DLD1 (cell line): Measurements from ENCODE around the gene CAPZB.

Source experiments
- in situ Hi-C: cut with HindIII; loops from 2 replicates; pipeline ENCODE4 v1.10.0; 2017; ENCODE audit warnings: low sequenced_read_pairs

The CAPZB gene

DNA sequence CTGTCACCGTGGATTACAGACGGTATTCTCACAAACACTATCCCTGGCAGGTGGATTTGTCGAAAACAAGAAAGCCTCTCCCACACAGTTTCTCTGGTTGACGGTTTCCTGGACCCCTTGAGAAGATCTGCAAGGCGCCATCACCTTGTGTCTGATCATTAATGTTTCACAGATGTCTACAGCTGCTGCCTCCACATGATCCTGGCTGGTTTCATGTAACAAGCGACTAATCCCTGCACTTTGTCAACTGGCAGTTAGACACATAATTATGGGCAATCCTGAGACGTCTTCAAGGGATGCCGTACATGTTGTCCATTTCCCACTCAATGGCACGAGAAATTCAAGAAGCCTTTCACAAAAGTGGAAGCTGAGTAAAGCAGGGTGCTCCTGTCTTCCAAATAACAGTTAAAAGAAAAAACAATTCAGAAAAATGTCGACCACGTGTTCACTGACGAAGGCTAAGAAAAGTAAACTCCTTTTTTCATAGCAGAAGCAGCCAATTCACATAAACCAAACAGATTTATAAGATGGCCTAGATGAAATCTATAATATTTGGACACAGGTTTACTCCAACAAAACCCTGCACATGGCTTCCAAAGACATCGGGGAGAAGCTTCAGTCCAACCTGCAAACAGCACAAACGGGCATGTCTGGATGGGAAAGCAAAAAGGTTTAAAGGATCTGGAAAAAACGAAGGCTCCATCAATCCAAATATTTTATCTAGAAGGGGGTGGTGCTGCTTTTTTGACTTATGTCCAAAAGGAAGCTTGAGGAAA lies 52.2 kb downstream of the CAPZB start:
- in situ Hi-C loops, result loop anchor here (5.0 kb wide), 1 partner anchor 34 kb away; no protein-coding TSS in a partner anchor

DNA sequence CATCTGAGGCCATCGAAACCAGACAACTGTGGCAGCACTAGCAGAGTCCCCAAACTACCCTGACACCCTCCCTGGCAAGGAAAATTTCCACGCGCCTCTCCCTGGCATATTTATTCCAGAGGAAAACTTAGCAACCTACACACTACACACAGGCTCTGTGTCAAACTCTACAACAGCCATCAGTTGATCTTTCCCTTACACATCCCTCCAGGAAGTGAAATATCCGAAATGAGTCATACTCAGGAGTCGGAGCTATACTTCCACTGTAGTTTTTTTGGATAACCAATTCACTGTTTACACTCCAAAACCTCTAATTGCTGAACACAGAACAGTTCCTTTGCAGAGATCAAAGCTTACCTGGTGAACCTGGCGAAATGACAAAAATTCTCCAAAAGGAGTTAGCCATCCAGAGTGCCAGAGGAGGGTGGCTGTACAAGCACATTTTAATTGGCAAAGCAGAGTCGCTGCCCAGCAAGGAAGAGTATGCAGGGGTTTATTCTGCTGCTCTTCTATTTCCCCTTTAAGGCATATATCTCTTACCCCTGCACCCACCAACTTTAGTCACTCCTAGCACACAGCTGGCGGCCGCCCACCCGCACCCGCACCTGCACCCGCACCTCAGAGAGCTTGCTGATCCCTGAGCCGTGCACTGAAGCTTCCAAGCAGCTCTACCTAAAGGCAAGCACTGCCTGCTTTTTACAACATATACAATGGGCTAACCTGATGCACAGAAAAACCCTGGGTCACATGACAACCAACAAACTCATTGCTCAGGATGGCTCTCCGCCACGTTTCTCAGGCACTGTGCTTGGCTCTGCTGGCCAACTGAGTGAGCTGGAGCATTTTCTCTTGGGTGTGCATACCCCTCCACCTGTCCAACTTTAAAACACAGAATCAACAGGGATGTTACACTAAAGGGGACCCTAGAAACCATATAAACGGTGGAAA lies 54.9 kb downstream of the CAPZB start:
- in situ Hi-C loops, result loop anchor here (5.0 kb wide), 1 partner anchor 37 kb away; no protein-coding TSS in a partner anchor

DNA sequence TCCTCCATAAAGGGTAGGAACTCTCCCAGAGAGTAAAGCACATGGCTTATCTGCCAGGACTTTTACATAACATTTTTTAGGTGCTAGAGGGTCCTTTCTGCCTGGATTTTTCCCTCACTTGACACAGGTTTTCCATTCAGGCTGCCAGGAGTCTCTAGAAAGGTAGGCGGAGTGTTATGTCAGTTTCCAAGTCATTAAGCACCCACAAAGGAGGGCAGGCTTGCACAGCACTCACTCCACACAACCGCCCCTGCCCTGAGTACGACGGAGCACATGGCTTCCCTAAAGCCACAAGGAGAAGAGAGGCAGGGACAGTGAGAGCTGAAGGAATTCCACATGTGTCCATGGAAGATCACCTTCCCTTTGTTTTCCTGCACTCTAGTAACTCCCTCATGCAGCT lies 55.7 kb downstream of the CAPZB start:
- in situ Hi-C loops, result loop anchor here (5.0 kb wide), 1 partner anchor 38 kb away; no protein-coding TSS in a partner anchor

DNA sequence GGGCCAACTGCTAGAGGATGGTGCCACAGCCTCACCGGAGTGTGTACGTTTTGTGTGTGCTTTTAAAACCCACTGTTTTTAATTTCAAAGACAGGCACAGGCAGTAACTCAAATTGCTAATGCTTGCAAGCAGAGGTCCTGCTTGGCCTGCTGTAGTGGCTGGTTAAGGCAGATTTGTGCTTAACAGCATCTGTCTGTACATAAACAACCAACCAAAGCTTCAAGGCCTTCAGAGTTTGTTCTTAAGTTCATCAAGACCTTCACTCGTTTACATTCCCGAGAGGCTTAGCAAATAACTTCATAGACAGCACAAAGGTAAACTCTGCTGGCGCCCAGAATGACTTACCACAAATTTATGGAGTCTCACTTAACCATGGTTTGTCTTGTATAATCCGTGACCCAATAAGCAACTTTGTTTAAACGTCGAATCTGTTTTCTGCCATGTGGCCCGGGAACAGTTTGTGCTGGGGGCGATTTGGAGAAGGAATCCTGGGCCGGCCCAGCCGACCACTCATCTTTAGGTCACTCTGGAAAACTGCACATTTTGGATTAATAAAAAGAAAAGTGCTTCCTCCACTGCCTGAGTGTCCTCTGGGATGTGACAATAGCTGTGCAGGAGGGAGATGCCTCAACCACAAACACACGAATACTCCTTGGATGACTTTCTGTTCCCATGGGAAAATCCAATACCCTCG lies 58.1 kb downstream of the CAPZB start:
- in situ Hi-C loops, result no loop called here

DNA sequence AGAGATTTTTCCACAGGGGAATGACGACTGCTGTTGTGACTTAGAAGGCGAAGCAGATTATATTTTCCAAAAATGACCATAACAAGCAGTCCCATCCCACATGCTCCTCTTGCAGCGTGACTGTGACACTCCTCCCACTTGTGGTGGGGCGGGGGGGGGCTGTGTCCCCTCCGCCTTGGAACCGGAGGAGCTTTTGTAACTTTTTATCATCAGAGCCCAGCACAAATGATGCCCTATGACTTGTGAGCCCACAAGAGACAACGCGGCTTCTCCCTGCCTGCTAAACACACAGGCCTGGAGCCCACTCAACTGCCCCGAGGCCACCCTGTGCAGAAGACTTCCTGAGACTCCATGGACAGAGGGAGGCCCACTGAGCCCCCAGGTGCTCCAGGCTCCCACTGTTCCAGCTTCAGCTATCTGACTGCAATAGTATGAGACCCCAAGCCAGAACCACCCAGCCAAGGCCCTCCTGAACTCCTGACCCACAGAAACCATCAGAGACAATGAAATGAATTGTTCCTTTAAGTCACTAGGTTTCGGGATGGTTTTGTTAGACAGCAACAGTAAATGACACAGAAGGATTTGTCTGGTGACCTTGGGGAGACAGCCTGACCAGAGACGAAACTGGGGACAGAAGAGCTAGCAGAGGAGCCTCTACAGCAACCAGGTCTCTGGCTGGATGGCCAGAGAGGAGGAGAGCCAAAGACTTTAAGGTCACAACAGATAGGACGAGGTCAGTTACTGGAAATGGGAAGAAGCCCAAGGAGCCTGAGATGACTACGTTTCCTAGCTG lies 58.8 kb downstream of the CAPZB start:
- in situ Hi-C loops, result no loop called here

DNA sequence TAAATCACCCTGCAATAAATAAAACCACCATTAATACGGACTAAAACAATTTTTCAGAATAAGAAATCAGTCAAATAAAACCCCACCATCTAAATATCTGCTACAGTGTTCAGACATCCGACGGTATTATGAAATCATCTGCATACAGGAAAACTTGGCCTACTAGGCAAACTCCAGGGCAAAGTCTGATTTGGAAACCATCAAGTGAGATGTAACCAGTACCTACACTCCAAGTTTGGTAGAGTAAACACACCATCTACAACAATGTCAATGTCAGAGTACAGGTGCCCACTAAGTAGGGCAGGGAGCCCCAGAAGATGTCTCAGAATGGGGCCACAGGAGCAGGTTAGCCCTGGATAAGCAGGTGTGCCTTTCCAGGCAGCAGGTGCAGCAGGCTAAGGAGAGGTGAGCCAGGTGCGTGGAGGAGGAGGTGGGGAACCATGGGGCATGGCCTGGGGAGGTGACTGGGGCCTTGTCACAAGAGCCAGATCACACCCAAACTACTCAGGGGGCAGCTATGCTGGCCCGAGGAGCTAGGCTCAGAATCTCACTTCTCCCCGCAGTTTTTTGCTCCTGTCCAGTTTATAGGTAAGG lies 59.6 kb downstream of the CAPZB start:
- in situ Hi-C loops, result no loop called here

DNA sequence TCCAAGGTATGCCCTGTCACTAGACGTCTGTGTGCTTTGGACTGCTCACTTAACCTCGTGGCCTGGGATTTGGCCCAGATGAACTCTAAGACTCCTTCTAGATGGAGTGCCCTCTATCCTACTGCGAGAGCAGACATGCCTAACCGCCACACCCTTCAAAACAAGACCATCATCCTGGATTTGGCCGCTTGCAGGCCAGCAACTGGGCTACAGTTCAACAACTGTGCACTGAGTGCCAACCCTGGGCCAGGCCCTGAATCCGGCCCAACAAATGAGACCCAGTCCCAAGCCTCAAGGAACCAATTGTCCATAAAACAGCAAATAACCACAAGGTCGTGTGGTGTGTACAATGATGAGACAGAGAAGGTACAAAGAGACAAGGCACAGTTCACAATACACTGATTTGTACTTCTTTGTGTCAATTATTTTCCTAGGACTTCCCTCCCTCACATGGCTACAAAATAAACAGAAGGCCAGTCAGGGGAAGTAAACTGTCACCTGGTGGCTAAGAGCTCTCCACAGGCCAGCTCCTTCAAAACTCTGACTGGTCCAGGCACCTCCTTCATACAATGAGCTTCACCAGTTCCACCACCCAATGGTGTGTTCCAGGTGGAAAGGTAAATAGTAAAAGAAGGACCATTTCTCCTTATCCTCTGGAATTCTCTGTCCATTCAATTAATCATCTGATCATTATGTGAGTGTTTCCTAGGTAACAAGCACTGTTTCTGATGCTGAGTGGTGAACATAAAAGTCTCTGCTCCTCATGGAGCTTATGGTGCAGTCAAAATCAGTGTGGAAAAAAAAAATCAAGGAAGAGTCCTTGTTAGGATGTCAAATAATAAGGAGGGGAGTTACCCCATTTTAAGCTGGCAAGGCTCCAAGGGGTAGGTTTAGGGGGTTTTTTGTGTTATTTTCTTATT lies 60.4 kb downstream of the CAPZB start:
- in situ Hi-C loops, result no loop called here

DNA sequence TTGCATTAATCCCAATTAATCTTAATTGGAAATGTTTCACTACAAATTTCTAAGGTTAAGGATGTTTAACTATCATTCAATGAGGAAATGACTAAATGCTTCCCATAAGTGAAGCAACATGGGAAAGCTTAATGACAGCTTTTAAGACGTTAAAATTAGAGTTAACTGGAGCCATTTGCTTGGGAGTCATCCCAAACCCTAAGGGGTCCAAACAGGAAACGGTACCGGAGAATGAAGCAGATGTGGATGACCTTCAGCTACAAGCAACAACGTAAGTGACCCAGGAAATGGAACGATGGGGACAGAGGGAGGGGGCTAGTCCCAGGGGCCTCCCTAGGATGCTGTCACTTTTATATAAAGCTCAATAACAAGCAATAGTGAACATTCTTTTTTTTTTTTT lies 62.2 kb downstream of the CAPZB start:
- in situ Hi-C loops, result no loop called here

DNA sequence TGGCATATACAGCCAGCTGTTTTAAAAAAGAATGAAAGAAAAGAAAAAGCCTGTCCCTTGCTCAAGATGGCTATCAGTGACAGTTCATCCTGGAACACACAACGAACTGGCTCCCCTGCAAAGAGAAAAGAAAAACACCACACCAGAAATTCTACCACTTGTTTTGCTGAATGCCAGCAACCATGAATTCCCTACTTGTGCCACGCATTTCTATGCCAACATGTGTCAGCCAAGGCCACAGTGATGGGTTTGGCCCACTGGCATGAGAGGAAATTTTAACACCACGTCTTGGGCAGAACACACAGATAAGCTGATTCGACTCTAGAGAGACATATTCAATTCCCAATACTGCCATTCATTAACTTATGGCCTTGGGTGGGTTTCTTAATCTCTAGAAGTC lies 64.0 kb downstream of the CAPZB start:
- in situ Hi-C loops, result no loop called here

DNA sequence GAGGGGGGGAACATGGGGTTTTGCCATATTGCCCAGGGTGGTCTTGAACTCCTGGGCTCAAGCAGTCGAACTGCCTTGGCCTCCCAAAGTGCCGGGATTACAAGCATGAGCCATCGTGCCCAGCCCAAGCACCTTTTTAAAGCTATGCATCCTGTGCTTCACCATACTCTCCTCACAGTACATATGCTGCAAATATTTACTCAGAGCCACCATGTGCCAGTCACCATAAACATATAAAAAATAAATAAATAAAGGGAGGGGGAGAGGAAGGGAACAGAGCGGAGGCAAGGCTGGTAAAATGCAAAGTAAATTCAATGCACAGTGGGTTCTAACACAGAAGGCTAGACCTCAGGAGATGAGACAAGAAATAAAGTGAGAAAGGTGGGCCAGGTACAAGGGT lies 64.7 kb downstream of the CAPZB start:
- in situ Hi-C loops, result no loop called here

DNA sequence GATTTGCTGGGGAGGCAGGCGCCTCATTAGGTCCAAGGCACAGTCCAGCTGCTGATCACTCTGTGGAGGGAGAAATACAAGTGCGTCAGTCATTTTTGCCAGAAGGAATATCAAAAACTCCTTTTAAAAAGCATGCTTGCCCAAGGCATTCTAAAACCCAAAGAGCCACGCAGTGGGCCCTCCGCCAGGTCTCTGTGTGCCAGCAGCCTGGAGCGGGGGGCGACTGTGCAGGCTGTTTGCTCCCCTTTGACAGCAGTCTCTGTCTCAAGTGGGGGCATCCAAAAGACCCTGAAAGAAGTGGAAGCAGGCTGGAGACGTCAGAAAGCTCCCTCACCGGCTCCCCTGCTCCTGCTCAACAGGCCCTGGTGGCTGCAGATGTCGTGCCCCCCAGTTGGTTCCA lies 65.6 kb downstream of the CAPZB start:
- in situ Hi-C loops, result no loop called here

DNA sequence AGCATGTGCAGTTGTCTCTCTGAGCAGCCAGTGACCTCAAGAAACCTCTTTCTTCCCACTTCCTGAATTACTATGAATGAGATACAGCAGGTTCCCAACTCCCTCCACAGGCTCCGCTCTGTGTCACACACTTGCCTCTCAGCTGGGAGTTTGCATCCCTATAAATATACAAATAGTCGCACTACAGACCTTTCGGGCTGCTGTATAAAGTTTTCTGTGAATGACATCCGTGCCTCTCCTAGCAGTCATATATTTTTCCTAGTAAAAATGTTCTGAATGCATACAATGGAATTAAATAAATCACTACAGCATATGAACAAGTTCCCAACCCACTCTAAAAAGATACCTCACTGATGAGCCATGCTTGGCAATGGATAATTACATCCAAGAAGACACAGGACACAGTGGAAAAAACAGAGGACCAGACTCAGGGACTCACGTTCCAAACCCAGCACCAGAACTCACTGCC lies 66.8 kb downstream of the CAPZB start:
- in situ Hi-C loops, result no loop called here

DNA sequence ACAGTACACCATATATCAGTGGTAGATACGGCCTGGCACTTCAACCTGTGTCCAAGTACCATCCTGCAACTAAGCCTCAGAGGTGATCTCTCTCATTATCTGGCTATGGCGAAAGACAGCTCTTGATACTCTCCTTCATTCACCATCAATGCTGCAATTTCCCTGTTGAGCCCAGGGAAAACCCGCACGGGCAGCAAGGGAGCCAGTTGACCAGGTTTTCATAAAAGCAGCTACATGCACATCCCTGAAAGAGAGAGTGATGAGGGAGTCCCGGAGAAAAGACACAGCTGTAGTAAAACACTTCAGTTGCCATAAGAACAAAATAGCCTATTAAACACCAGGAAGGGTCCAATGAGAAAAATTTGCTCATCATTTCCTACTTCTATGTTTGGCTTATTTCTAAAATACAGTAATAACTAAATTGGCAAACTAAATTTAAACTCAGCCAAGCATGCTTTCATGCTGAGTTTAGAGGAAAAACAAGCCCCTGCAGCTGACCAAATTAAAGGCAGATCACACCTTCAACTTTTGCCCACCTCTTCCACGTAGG lies 68.3 kb downstream of the CAPZB start:
- in situ Hi-C loops, result no loop called here

DNA sequence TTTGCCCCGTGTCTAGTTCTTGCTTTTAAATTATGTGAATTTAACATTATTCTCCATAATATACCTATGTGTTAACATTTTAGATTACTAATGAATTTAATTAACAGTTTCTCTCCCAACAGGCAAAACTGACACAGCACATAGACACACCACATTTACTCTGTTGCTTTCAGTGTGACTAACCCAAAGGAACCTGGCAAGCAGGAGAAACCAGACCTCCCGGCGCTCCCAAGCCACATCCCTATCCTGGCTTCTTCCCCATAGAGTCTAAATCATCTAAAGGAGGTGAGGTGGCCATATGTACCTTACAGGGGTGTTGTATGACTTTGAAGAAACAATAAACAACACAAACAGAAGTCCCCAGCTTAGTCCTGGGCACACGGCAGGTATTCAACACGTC lies 69.2 kb downstream of the CAPZB start:
- in situ Hi-C loops, result no loop called here

DNA sequence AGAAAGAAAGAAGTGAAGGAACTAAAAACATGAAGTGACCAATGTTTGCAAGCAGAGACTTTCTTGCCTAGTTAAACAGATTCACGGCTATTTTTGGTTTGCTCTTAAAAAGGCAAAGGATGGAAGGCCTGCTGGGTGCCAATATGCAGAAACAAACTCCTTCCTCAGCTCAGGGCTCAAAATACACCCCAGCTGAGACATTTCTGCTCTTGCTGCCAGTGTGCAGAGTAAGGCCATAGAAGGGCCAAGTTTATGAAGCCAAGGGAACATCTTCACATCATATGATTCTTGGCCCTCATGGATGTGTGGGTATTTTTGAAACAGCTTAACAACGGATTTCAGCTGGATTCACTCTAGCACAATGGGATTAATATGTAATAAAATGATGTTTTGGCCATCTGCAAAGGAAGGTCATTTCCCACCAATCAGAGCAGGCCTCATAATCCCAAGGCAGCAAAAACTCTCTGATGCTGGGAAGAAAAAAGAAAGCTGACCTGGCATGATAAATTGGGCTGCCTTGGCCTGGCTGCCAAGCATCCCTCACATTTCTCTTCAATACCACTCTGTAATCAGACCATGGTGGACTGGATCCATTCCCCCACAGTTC lies 70.7 kb downstream of the CAPZB start:
- in situ Hi-C loops, result no loop called here

DNA sequence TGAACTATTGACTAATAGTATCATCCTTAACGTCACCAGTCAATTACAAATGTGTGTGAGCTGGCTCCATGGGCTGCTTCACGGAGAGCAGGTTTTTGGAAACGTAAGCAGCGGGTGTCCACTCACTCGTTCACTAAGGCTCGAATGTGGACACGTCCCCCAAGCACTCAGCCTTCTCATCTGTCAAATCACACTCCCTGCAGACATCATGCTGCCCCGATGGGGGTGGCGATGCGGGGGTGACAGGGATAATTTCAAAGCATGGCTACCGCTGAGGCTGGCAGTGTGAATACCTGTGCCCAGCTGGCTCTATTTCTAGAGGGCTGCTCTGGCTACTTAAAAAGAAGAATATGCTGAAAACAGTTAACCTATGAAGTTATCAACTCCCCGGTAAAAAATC lies 71.3 kb downstream of the CAPZB start:
- in situ Hi-C loops, result no loop called here

DNA sequence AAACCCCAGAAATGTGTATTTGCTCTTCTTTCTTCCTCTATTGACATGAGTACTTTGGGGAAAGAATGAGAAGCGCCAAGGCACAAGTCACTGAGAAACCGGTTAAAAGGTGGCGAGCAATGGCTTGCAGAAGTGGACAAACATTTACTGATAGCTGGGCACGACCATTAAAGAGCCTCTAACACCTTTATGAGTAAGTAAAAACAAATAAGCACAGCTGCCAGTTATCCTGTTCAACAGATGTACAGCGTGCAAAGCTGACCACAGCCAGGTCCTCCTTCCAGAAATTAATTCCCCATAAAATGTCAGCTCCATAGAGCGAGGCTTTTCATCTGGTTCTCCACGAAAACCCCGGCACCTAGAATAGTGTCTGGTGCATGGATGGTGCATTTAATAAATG lies 72.7 kb downstream of the CAPZB start:
- in situ Hi-C loops, result no loop called here

DNA sequence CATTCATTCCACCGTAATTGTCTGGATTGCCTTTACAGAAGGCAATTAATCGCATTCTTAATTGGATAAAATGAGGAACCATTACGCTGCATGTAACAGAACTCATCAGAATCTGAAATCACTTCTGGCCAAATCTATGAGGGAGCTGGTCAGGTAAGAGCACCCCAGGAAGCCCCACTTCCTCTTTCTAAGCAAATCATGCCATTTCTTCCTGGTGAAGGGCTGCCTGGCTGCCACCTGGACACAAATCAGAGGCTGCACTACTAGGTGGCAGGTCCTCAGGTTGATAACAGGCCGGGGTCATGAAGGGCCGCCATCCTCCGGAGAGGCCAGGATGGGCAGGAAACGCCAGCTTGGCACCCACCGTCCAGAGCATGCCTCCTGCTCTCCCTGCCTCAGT lies 73.7 kb downstream of the CAPZB start:
- in situ Hi-C loops, result no loop called here
